ACC112 (cell line): ENCODE measurements around the gene CACNA1H.
"Not testable (repeated sequence)": the region's sequence is repeated elsewhere in the genome, so short reads cannot be mapped to it uniquely, and the experiment has no call there.

ENCODE experiments used
- H2AFZ ChIP-seq: fragments of 200-600 bp; sonication (generic); one replicate; pipeline ENCODE4 v1.6.0; 2017; ENCODE audit warnings: antibody characterized with exemption, low read length; ENCODE audit not compliant: unreplicated experiment
- H3K27ac ChIP-seq: fragments of 200-600 bp; sonication (generic); 2 replicates; pipeline ENCODE4 v1.5.1; 2014; ENCODE audit warnings: low read depth, mild to moderate bottlenecking, antibody characterized with exemption, low read length, moderate library complexity
- H3K27me3 ChIP-seq: fragments of 200-600 bp; sonication (generic); 2 replicates; pipeline ENCODE4 v1.6.1; 2014; ENCODE audit warnings: mild to moderate bottlenecking, antibody characterized with exemption, low read length, moderate library complexity, mixed read lengths; ENCODE audit not compliant: insufficient read depth
- H3K36me3 ChIP-seq: fragments of 200-600 bp; sonication (generic); 2 replicates; pipeline ENCODE4 v1.6.1; 2016; ENCODE audit warnings: mild to moderate bottlenecking, antibody characterized with exemption, low read length, moderate library complexity, mixed read lengths; ENCODE audit not compliant: insufficient read depth
- H3K4me1 ChIP-seq: fragments of 200-600 bp; sonication (generic); one replicate; pipeline ENCODE4 v1.6.1; 2016; ENCODE audit warnings: low read length, mixed read lengths; ENCODE audit not compliant: insufficient read depth, unreplicated experiment, control insufficient read depth
- H3K4me3 ChIP-seq: fragments of 200-600 bp; sonication (generic); 2 replicates; pipeline ENCODE4 v1.5.1; 2014; ENCODE audit warnings: mild to moderate bottlenecking, low read depth, low read length
- H3K79me2 ChIP-seq: fragments of 200-600 bp; sonication (generic); one replicate; pipeline ENCODE4 v1.6.0; 2016; ENCODE audit warnings: low read length; ENCODE audit not compliant: control insufficient read depth, unreplicated experiment, insufficient read depth

CACNA1H gene

GRCh38 chr16:1245452-1246020, 92.6 kb downstream of the CACNA1H start:
- Histone ChIP-seq H3K79me2 (no peaks in the 10 kb centered on the region), H3K27me3 (peaks cover 21% of the 10 kb centered on the region), H3K4me1 (no peaks in the 10 kb centered on the region), H3K4me3 (no peak overlapping the region), H2AFZ (no peak overlapping the region), H3K36me3 (no peaks in the 10 kb centered on the region), H3K27ac (no peak overlapping the region)

GRCh38 chr16:1247903-1248537, 95.1 kb downstream of the CACNA1H start:
- not testable (repeated sequence) for H3K27ac ChIP-seq, H3K4me3 ChIP-seq, H3K4me1 ChIP-seq, H3K36me3 ChIP-seq, H2AFZ ChIP-seq, H3K79me2 ChIP-seq
- H3K27me3 ChIP-seq, result peaks cover 21% of the 10 kb centered on the region

- H3K27me3 ChIP-seq, result peaks cover 21% of the 10 kb centered on the region
- H3K27ac ChIP-seq, H2AFZ ChIP-seq, H3K4me3 ChIP-seq, H3K79me2 ChIP-seq, H3K4me1 ChIP-seq, H3K36me3 ChIP-seq: not testable (repeated sequence)
These were observed 96.3 kb downstream of the CACNA1H start for GRCh38 chr16:1249031-1249755.

GRCh38 chr16:1253701-1254364, 100.9 kb downstream of the CACNA1H start:
- H3K27me3 ChIP-seq, H3K4me3 ChIP-seq: not testable (repeated sequence)

GRCh38 chr16:1254821-1255220, 101.9 kb downstream of the CACNA1H start:
- H3K4me3 ChIP-seq, H2AFZ ChIP-seq, H3K36me3 ChIP-seq, H3K4me1 ChIP-seq, H3K27ac ChIP-seq, H3K79me2 ChIP-seq: not testable (repeated sequence)
- H3K27me3 ChIP-seq, result peaks cover 11% of the 10 kb centered on the region

More at GRCh38 chr16:1253701-1254364, 100.9 kb downstream of the CACNA1H start:
- H3K79me2 ChIP-seq, H3K36me3 ChIP-seq, H3K4me1 ChIP-seq, H2AFZ ChIP-seq, H3K27ac ChIP-seq: not testable (repeated sequence)

GRCh38 chr16:1255276-1256122, 102.6 kb downstream of the CACNA1H start, which contains the start of gene TPSD1:
TPSD1 (plus strand) TSS chr16:1256069; CDS start chr16:1256281, 212 bp downstream.
- H3K4me1 ChIP-seq, H3K27ac ChIP-seq, H3K36me3 ChIP-seq, H3K4me3 ChIP-seq, H3K79me2 ChIP-seq, H2AFZ ChIP-seq: not testable (repeated sequence)
- H3K27me3 ChIP-seq, result peaks cover 18% of the 10 kb centered on the region

GRCh38 chr16:1256296-1256873, 103.5 kb downstream of the CACNA1H start:
- peaks cover 27% of the 10 kb centered on the region for H3K27me3 ChIP-seq
- not testable (repeated sequence) for H3K27ac ChIP-seq, H3K4me1 ChIP-seq, H3K36me3 ChIP-seq, H2AFZ ChIP-seq, H3K79me2 ChIP-seq, H3K4me3 ChIP-seq

GRCh38 chr16:1256874-1257322, 104.0 kb downstream of the CACNA1H start:
- Histone ChIP-seq H3K27ac (no peak overlapping the region), H3K79me2 (no peaks in the 10 kb centered on the region), H3K27me3 (peaks cover 32% of the 10 kb centered on the region), H3K4me1 (no peaks in the 10 kb centered on the region), H3K4me3 (no peak overlapping the region), H2AFZ (no peak overlapping the region), H3K36me3 (no peaks in the 10 kb centered on the region)

GRCh38 chr16:1257561-1258224, 104.8 kb downstream of the CACNA1H start:
- Histone ChIP-seq H3K36me3 (no peaks in the 10 kb centered on the region), H3K27ac (no peak overlapping the region), H2AFZ (no peak overlapping the region), H3K4me3 (no peak overlapping the region), H3K4me1 (no peaks in the 10 kb centered on the region), H3K27me3 (peaks cover 40% of the 10 kb centered on the region), H3K79me2 (no peaks in the 10 kb centered on the region)
